IMR-90 (cell line): Measurements from ENCODE around the gene LYRM4. TPM values are rescaled to one million over a fixed set of nuclear protein-coding genes. Genes with fewer than 3 reads are reported as not detected.

ENCODE experiments used
- ATAC-seq: fragments of 200-7000 bp; cut with Tn5 transposase; 2 replicates; pipeline ENCODE4 v1.9.1; 2020; ENCODE audit warnings: low read depth, mild to moderate bottlenecking, moderate library complexity
- BruUV-seq: library from RNA; stranded (reverse); fragments of 400-500 nt; replicated peaks from 2 replicates; lab custom pipeline; 2021; lab: Mats Ljungman, UMichigan
- CTCF ChIA-PET: fragments of 300-600 bp; formaldehyde crosslinking; extraction: SDS; loops from one replicate; lab custom pipeline; 2021; ENCODE audit warnings: antibody characterized with exemption; lab: Yijun Ruan, JAX
- POLR2A ChIA-PET: fragments of 300-600 bp; sonication (Branson Sonifier 250); formaldehyde crosslinking; loops from one replicate; lab custom pipeline; 2022; ENCODE audit warnings: antibody characterized with exemption; ENCODE audit not compliant: unreplicated experiment; lab: Charles Lee
- DNase-seq: peaks from one replicate; pipeline ENCODE4 v3.0.0; 2013
- H2AFZ ChIP-seq: replicated peaks from 2 replicates; pipeline ENCODE3; 2013; ENCODE audit warnings: low read length, mild to moderate bottlenecking; ENCODE audit not compliant: poor library complexity
- H2AK5ac ChIP-seq: 2 replicates; pipeline ENCODE4 v1.6.1; 2013; ENCODE audit warnings: low read depth, low read length, inconsistent platforms
- H2AK9ac ChIP-seq: replicated peaks from 2 replicates; pipeline ENCODE3; 2013; ENCODE audit warnings: mild to moderate bottlenecking, low read depth, low read length, moderate library complexity; ENCODE audit not compliant: poor library complexity
- H2BK120ac ChIP-seq: 2 replicates; pipeline ENCODE4 v1.6.1; 2013; ENCODE audit warnings: low read depth, low read length, inconsistent platforms
- H2BK15ac ChIP-seq: 3 replicates; pipeline ENCODE4 v1.6.1; 2013; ENCODE audit warnings: low read depth, low read length, inconsistent platforms
- H2BK20ac ChIP-seq: 2 replicates; pipeline ENCODE4 v1.6.1; 2013; ENCODE audit warnings: low read depth, mild to moderate bottlenecking, inconsistent platforms, low read length, moderate library complexity
- H2BK5ac ChIP-seq: 2 replicates; pipeline ENCODE4 v1.6.1; 2013; ENCODE audit warnings: mild to moderate bottlenecking, low read depth, low read length, inconsistent platforms; ENCODE audit not compliant: poor library complexity, severe bottlenecking
- H3K14ac ChIP-seq: replicated peaks from 2 replicates; pipeline ENCODE4 v1.6.1; 2013; ENCODE audit warnings: low read depth, low read length, inconsistent platforms
- H3K18ac ChIP-seq: 2 replicates; pipeline ENCODE4 v1.6.1; 2013; ENCODE audit warnings: low read depth, low read length, control low read depth
- H3K23ac ChIP-seq: 2 replicates; pipeline ENCODE4 v1.6.1; 2013; ENCODE audit warnings: low read depth, low read length, inconsistent platforms
- H3K27ac ChIP-seq: 2 replicates; pipeline ENCODE4 v1.5.1; 2013; ENCODE audit warnings: mild to moderate bottlenecking, control low read depth, low read length; ENCODE audit not compliant: insufficient read depth
- H3K27me3 ChIP-seq: 2 replicates; pipeline ENCODE4 v1.6.1; 2013; ENCODE audit warnings: low read length; ENCODE audit not compliant: control insufficient read depth, insufficient read depth
- H3K36me3 ChIP-seq: 2 replicates; pipeline ENCODE4 v1.6.1; 2013; ENCODE audit warnings: low read length, mixed read lengths; ENCODE audit not compliant: control insufficient read depth, insufficient read depth
- H3K4ac ChIP-seq: 2 replicates; pipeline ENCODE4 v1.6.1; 2013; ENCODE audit warnings: low read depth, low read length, inconsistent platforms
- H3K4me1 ChIP-seq: 2 replicates; pipeline ENCODE4 v1.6.1; 2013; ENCODE audit warnings: low read length, mixed read lengths; ENCODE audit not compliant: control insufficient read depth, insufficient read depth
- H3K4me2 ChIP-seq: 2 replicates; pipeline ENCODE4 v1.6.1; 2013; ENCODE audit warnings: low read depth, mild to moderate bottlenecking, control low read depth, low read length, moderate library complexity
- H3K4me3 ChIP-seq: 2 replicates; pipeline ENCODE4 v1.5.1; 2013; ENCODE audit warnings: low read depth, mild to moderate bottlenecking, control low read depth, low read length, moderate library complexity; ENCODE audit not compliant: insufficient read depth
- H3K56ac ChIP-seq: 2 replicates; pipeline ENCODE4 v1.6.1; 2013; ENCODE audit warnings: low read length, inconsistent platforms; ENCODE audit not compliant: insufficient read depth; ENCODE audit errors: extremely low read depth
- H3K79me1 ChIP-seq, 2 experiments: 2 replicates each; pipeline ENCODE4 v1.6.1; 2013; ENCODE audit warnings: low read length in 2 of 2, inconsistent platforms in 1 of 2, low read depth in 1 of 2
- H3K9ac ChIP-seq: 2 replicates; pipeline ENCODE4 v1.6.1; 2013; ENCODE audit warnings: low read depth, low read length, control low read depth
- H3K9me1 ChIP-seq: 2 replicates; pipeline ENCODE4 v1.6.1; 2013; ENCODE audit warnings: low read length, inconsistent platforms; ENCODE audit not compliant: insufficient read depth
- H3K9me3 ChIP-seq: 2 replicates; pipeline ENCODE4 v1.6.1; 2013; ENCODE audit warnings: low read length; ENCODE audit not compliant: control insufficient read depth, insufficient read depth
- H4K20me1 ChIP-seq: 2 replicates; pipeline ENCODE4 v1.6.1; 2013; ENCODE audit warnings: low read length, inconsistent platforms; ENCODE audit not compliant: insufficient read depth
- H4K5ac ChIP-seq: 2 replicates; pipeline ENCODE4 v1.6.1; 2013; ENCODE audit warnings: mild to moderate bottlenecking, low read depth, low read length, control low read depth
- H4K8ac ChIP-seq, 2 experiments: 2 replicates each; pipeline ENCODE4 v1.6.1; 2013; ENCODE audit warnings: low read depth in 2 of 2, low read length in 2 of 2, control low read depth in 1 of 2, inconsistent platforms in 1 of 2
- H4K91ac ChIP-seq: 2 replicates; pipeline ENCODE4 v1.6.1; 2013; ENCODE audit warnings: low read depth, low read length, inconsistent platforms; ENCODE audit not compliant: insufficient read depth
- FOS ChIP-seq: fragments of 150-350 bp; IDR thresholded peaks from 2 replicates; pipeline ENCODE4 v1.6.1; 2016; ENCODE audit warnings: low read depth, low read length
- POLR2A ChIP-seq: IDR thresholded peaks from 2 replicates; pipeline ENCODE4 v1.6.1; 2012; ENCODE audit warnings: mild to moderate bottlenecking, low read depth, low read length
- RFX5 ChIP-seq: IDR thresholded peaks from 2 replicates; pipeline ENCODE4 v1.8.0; 2012; ENCODE audit warnings: low read depth, mild to moderate bottlenecking, low read length, moderate library complexity
- SMC3 ChIP-seq: fragments of 150-350 bp; IDR thresholded peaks from 2 replicates; pipeline ENCODE4 v1.6.1; 2016; ENCODE audit warnings: low read depth, mild to moderate bottlenecking, antibody characterized with exemption, low read length, moderate library complexity
- WGBS, 2 experiments: methylation state at CpG; one replicate each; pipeline versions ENCODE4 v1.1.5 to v1.1.7; 2013; ENCODE audit warnings: missing lambda C conversion rate in 2 of 2; ENCODE audit not compliant: insufficient read length in 1 of 2; ENCODE audit errors: extremely low coverage in 2 of 2; 5-methylcytosine and 5-hydroxymethylcytosine counted together
- dilution Hi-C: fragments of 300-500 bp; cut with HindIII; formaldehyde crosslinking; loops from one replicate; pipeline ENCODE4 v1.14.3; 2018; ENCODE audit warnings: low sequenced_read_pairs; ENCODE audit not compliant: unreplicated experiment
- in situ Hi-C: fragments of 300-500 bp; cut with MboI; formaldehyde crosslinking; loops from 3 replicates; pipeline ENCODE4 v1.14.3; 2019; ENCODE audit warnings: low sequenced_read_pairs, inconsistent platforms, mixed read lengths
- intact Hi-C: fragments of 100-400 bp; cut with micrococcal nuclease; formaldehyde crosslinking; loops from 2 replicates; pipeline ENCODE4 v1.10.0; 2022
- polyA plus RNA-seq, 3 experiments: library from polyadenylated mRNA; depleted of rRNA; stranded (reverse); fragments of >200 nt; gene quantifications; 2 replicates each; pipeline ENCODE4 v1.2.3, GENCODE V29; 2012; ENCODE audit warnings: low replicate concordance in 1 of 3
- total RNA-seq: library from RNA; depleted of rRNA; stranded (reverse); fragments of >200 nt; gene quantifications from 2 replicates; pipeline ENCODE4 v1.2.3, GENCODE V29; 2012
- TF ChIP-seq, protein P1 (sequence below): fragments of 150-350 bp; IDR thresholded peaks from 2 replicates; pipeline ENCODE4 v1.6.1; 2017; ENCODE audit warnings: mild to moderate bottlenecking, antibody characterized with exemption, low read length, low read depth
- TF ChIP-seq, protein P2 (sequence below): fragments of 150-350 bp; IDR thresholded peaks from 2 replicates; pipeline ENCODE4 v1.6.1; 2016; ENCODE audit warnings: low read depth, mild to moderate bottlenecking, low read length, moderate library complexity, borderline replicate concordance

LYRM4 gene
- total and polyA plus RNA-seq, 2 of the 4 experiments (the other 2 are of a cell fraction), result 11.5 to 26.6 TPM

DNA sequence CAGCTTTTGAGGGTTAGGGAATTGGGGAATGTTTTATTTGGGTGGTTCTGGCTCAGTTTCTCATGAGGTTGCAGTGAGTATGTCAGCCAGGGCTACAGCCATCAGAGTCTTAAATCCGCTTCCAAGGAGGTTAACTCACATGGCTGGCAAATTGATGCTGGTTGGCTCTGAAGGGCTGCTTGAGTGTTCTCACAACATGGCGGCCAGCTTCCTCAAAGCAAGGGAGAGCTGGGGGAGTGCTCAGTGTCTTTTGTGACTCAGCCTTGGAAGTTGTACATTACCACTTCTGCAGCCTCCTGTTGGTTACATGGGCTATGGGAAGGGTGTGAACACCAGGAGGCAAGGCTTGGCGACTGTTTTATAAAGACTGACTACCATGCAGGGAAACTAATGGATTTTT lies 193.4 kb downstream of the LYRM4 start:
- BruUV-seq, result no TSS peak
- Histone ChIP-seq H3K36me3 (no peaks in the 10 kb centered on the region), H4K91ac (no peak overlapping the region), H2AK9ac (no peak overlapping the region), H3K18ac (no peak overlapping the region), H2AFZ (no peak overlapping the region), H2BK5ac (no peak overlapping the region), H2BK15ac (no peak overlapping the region), H3K9me1 (no peaks in the 10 kb centered on the region), H3K79me1 (no peaks in the 10 kb centered on the region), H4K20me1 (no peaks in the 10 kb centered on the region), H3K4me2 (no peak overlapping the region), H2BK120ac (no peak overlapping the region), H3K9me3 (peaks cover 4% of the 10 kb centered on the region), H4K8ac (no peak overlapping the region), H3K27me3 (no peaks in the 10 kb centered on the region; the same call in none of the 2 replicates), H3K14ac (no peak overlapping the region), H2AK5ac (no peak overlapping the region), H3K27ac (no peak overlapping the region), H3K4ac (no peak overlapping the region), H3K9ac (no peak overlapping the region), H4K5ac (no peak overlapping the region), H3K4me1 (no peaks in the 10 kb centered on the region), H3K56ac (no peak overlapping the region), H3K23ac (no peak overlapping the region), H2BK20ac (no peak overlapping the region), H3K4me3 (no peak overlapping the region)
- dilution Hi-C loops (no loop called here), intact Hi-C loops (no loop called here), in situ Hi-C loops (no loop called here)
- no peak for TF ChIP-seq FOS
- TF ChIP-seq, protein P1, sequence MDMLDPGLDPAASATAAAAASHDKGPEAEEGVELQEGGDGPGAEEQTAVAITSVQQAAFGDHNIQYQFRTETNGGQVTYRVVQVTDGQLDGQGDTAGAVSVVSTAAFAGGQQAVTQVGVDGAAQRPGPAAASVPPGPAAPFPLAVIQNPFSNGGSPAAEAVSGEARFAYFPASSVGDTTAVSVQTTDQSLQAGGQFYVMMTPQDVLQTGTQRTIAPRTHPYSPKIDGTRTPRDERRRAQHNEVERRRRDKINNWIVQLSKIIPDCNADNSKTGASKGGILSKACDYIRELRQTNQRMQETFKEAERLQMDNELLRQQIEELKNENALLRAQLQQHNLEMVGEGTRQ, result no peak
- no peak for TF ChIP-seq SMC3
- TF ChIP-seq RFX5, result no peak
- no peak for TF ChIP-seq POLR2A
- TF ChIP-seq, protein P2, sequence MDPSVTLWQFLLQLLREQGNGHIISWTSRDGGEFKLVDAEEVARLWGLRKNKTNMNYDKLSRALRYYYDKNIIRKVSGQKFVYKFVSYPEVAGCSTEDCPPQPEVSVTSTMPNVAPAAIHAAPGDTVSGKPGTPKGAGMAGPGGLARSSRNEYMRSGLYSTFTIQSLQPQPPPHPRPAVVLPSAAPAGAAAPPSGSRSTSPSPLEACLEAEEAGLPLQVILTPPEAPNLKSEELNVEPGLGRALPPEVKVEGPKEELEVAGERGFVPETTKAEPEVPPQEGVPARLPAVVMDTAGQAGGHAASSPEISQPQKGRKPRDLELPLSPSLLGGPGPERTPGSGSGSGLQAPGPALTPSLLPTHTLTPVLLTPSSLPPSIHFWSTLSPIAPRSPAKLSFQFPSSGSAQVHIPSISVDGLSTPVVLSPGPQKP, result no peak
- WGBS, 2 experiments, result 83% methylated on average over 1 of the region's 3 CpGs; no CpG with 5 or more reads in 1 of the 2 experiments
- no peak for DNase-seq
- POLR2A ChIA-PET, result no interaction called here
- CTCF ChIA-PET, result no interaction called here
- ATAC-seq, result no peak
